ENCODE results near the gene LY6G6D. TPM values are rescaled to one million over a fixed set of nuclear protein-coding genes. Genes with fewer than 3 reads are reported as not detected.

LY6G6D gene
- total RNA-seq, 3 donors from 2014 or later (not counting 1 experiment from before 2014, with no cell fraction given) = 0.94 TPM; not detected in 2

DNA sequence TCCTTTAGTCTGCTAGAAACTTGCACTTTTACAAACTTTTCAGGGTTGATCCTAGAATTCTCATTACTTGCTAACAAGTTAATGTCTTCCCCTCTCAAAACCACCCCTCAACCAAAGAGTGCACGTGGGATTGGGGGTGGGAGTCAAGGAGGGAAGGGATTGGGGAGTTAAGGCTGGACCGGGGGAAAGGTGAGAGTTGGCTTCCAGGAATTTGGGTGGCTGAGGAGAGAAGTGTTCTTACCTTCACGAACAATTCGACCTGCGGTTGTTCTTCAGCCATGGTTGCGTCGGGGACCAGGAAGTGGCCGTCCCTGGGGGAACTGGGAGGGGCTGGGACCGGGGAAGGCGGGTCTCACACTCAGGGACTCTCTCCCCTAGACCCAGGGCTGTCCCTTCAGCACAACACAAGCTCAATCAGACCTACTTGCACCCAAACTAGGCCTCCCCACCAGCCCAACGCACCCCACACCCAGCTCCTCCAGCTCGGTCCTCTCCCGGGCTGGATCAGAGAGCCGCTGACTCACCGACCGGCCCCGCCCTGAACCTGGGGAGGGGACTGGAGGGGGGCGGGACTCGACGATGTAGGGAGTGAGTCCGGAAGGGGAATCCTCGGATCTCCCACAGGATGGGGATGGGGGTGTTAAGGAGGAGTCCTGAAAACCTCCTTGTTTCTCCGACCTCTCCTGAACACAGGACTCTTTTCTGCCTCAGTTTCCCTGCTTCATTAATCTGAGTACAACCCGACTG lies 21.0 kb downstream of the LY6G6D start, which contains the start of gene CLIC1:
CLIC1 (minus strand) TSS at position 510 of the 747 bp plus-strand sequence; CDS start at position 280, 230 bp downstream.
- peaks cover 70 to 82% of the 10 kb centered on the region in 2 donors for H3K4me1 Mint-ChIP-seq
- H3K4me3 ChIP-seq (ENCODE audit: low read length) = peak within 1 kb of the TSS; percentile 68
- under 1% methylated on average over 23 of the region's 24 CpGs for WGBS (ENCODE audit: insufficient coverage)

GRCh38 chr6:31736768-31737314 lies 21.7 kb downstream of the LY6G6D start:
- H3K27me3 Mint-ChIP-seq (ENCODE audit: low read depth in 2 of 2) = no peaks in the 10 kb centered on the region
- H3K4me3 Mint-ChIP-seq = peak overlapping the region; percentile 97
- Histone ChIP-seq H3K4me1 (ENCODE audit: control insufficient read depth, insufficient read depth, low read length) (peaks cover 63% of the 10 kb centered on the region), H3K9me3 (ENCODE audit: control insufficient read depth, insufficient read depth, low read length) (no peaks in the 10 kb centered on the region), H3K27ac (ENCODE audit: low read length) (peak overlapping the region; percentile 83), H3K27me3 (ENCODE audit: control insufficient read depth, insufficient read depth, low read length) (no peaks in the 10 kb centered on the region), H3K4me3 (ENCODE audit: low read length) (peak overlapping the region; percentile 68), H3K36me3 (ENCODE audit: control insufficient read depth, insufficient read depth, low read length) (peaks cover 24% of the 10 kb centered on the region)
- intact Hi-C loops (cut with micrococcal nuclease) = loop anchor here (5.0 to 10.0 kb wide), 4 partner anchors 55 to 192 kb away; partner anchors contain the start of genes ATP6V1G2, BAG6, DDX39B and LY6G5C
- no peak for DNase-seq
- no peaks in the 10 kb centered on the region for H3K36me3 Mint-ChIP-seq
- H3K9me3 Mint-ChIP-seq = no peaks in the 10 kb centered on the region
- peak overlapping the region; percentile 91 to 99 for H3K27ac Mint-ChIP-seq
- no peak for ATAC-seq
- H3K4me1 Mint-ChIP-seq = peaks cover 70 to 88% of the 10 kb centered on the region in 2 donors
- TF ChIP-seq, protein P1, sequence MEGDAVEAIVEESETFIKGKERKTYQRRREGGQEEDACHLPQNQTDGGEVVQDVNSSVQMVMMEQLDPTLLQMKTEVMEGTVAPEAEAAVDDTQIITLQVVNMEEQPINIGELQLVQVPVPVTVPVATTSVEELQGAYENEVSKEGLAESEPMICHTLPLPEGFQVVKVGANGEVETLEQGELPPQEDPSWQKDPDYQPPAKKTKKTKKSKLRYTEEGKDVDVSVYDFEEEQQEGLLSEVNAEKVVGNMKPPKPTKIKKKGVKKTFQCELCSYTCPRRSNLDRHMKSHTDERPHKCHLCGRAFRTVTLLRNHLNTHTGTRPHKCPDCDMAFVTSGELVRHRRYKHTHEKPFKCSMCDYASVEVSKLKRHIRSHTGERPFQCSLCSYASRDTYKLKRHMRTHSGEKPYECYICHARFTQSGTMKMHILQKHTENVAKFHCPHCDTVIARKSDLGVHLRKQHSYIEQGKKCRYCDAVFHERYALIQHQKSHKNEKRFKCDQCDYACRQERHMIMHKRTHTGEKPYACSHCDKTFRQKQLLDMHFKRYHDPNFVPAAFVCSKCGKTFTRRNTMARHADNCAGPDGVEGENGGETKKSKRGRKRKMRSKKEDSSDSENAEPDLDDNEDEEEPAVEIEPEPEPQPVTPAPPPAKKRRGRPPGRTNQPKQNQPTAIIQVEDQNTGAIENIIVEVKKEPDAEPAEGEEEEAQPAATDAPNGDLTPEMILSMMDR (IDR thresholded peaks at IDR 0.05) = no peak
- WGBS (ENCODE audit: insufficient coverage) = 12% methylated on average over 9 of the region's 10 CpGs

More for the DNA sequence above, 21.0 kb downstream of the LY6G6D start, which contains the start of gene CLIC1:
- no peaks in the 10 kb centered on the region for H3K27me3 Mint-ChIP-seq (ENCODE audit: low read depth in 2 of 2)
- H3K27ac ChIP-seq (ENCODE audit: low read length) = peak within 1 kb of the TSS; percentile 83
- no peaks in the 10 kb centered on the region for H3K36me3 Mint-ChIP-seq
- H3K27me3 ChIP-seq (ENCODE audit: control insufficient read depth, insufficient read depth, low read length) = no peaks in the 10 kb centered on the region
- H3K27ac Mint-ChIP-seq = peak within 1 kb of the TSS; percentile 91 to 99
- peaks cover 29% of the 10 kb centered on the region for H3K36me3 ChIP-seq (ENCODE audit: control insufficient read depth, insufficient read depth, low read length)
- TF ChIP-seq, protein P1 (IDR thresholded peaks at IDR 0.05) = no peak
- intact Hi-C loops (cut with micrococcal nuclease) = loop anchor here (5.0 to 10.0 kb wide), 4 partner anchors 54 to 191 kb away; partner anchors contain the start of genes ATP6V1G2, BAG6, DDX39B and LY6G5C
- no peaks in the 10 kb centered on the region for H3K9me3 Mint-ChIP-seq
- no peaks in the 10 kb centered on the region for H3K9me3 ChIP-seq (ENCODE audit: control insufficient read depth, insufficient read depth, low read length)
- peak; percentile 65 to 77 for DNase-seq
- ATAC-seq = peak; percentile 19 to 36 (median 36)
- H3K4me1 ChIP-seq (ENCODE audit: control insufficient read depth, insufficient read depth, low read length) = peaks cover 63% of the 10 kb centered on the region
- H3K4me3 Mint-ChIP-seq = peak within 1 kb of the TSS; percentile 97

DNA sequence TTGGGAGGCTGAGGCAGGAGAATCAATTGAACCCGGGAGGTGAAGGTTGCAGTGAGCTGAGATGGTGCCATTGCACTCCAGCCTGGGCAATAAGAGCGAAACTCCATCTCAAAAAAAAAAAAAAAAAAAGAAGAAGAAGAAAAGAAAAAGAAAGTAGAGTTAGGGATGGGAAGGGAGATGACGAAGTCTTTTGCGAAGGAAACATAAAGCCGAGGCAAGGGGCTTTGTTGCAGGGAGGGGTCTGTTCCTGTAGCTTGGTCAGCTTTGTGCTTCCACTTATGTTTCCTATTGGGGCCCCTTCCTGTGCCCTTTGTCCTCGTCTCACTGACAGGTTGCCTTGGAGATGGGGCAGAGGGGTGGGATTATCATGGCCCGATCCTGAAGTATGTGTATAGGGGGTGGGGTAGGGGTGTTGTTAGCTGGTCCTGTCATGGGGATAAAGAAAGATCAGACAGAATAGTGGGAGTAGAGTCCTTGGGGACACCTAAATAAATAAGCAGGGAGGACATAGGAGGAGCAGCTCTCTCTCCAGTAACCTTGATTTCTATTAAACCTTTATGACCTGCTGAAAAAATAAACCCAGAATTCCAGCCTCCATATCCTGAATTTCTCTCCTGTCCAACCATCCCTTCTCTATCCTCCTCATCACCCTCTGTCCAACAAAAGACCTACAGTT lies 22.3 kb downstream of the LY6G6D start:
- Histone ChIP-seq H3K27ac (ENCODE audit: low read length) (peak overlapping the region; percentile 83), H3K27me3 (ENCODE audit: control insufficient read depth, insufficient read depth, low read length) (no peaks in the 10 kb centered on the region), H3K36me3 (ENCODE audit: control insufficient read depth, insufficient read depth, low read length) (peaks cover 18% of the 10 kb centered on the region), H3K4me1 (ENCODE audit: control insufficient read depth, insufficient read depth, low read length) (peaks cover 63% of the 10 kb centered on the region), H3K9me3 (ENCODE audit: control insufficient read depth, insufficient read depth, low read length) (no peaks in the 10 kb centered on the region), H3K4me3 (ENCODE audit: low read length) (no peak overlapping the region)
- no peak for ATAC-seq
- Mint-ChIP-seq H3K4me1 (peaks cover 70 to 88% of the 10 kb centered on the region in 2 donors), H3K36me3 (no peaks in the 10 kb centered on the region), H3K9me3 (no peaks in the 10 kb centered on the region), H3K27ac (peak overlapping the region; percentile 91 to 99), H3K4me3 (peak overlapping the region; percentile 97), H3K27me3 (ENCODE audit: low read depth in 2 of 2) (no peaks in the 10 kb centered on the region)
- peak in 1 of 2 donors; percentile 40 for DNase-seq
- TF ChIP-seq, protein P1 (IDR thresholded peaks at IDR 0.05) = no peak
- intact Hi-C loops (cut with micrococcal nuclease) = loop anchor here (5.0 to 10.0 kb wide), 4 partner anchors 55 to 193 kb away; partner anchors contain the start of genes ATP6V1G2, BAG6, DDX39B and LY6G5C
- 10% methylated on average over 7 of the region's 7 CpGs for WGBS (ENCODE audit: insufficient coverage)
